DMS 273 (cell line): ENCODE measurements around the gene SRP68.

Source experiments
- DNase-seq: peaks from one replicate; lab custom pipeline; 2025; ENCODE audit not compliant: unreplicated experiment; lab: John Stamatoyannopoulos, UW

SRP68 gene

GRCh38 chr17:76000016-76000754, 72.1 kb downstream of the SRP68 start:
- DNase-seq: peak; percentile 72

- no peak for DNase-seq
Measured at GRCh38 chr17:75998327-75998795, 74.0 kb downstream of the SRP68 start.

DNA sequence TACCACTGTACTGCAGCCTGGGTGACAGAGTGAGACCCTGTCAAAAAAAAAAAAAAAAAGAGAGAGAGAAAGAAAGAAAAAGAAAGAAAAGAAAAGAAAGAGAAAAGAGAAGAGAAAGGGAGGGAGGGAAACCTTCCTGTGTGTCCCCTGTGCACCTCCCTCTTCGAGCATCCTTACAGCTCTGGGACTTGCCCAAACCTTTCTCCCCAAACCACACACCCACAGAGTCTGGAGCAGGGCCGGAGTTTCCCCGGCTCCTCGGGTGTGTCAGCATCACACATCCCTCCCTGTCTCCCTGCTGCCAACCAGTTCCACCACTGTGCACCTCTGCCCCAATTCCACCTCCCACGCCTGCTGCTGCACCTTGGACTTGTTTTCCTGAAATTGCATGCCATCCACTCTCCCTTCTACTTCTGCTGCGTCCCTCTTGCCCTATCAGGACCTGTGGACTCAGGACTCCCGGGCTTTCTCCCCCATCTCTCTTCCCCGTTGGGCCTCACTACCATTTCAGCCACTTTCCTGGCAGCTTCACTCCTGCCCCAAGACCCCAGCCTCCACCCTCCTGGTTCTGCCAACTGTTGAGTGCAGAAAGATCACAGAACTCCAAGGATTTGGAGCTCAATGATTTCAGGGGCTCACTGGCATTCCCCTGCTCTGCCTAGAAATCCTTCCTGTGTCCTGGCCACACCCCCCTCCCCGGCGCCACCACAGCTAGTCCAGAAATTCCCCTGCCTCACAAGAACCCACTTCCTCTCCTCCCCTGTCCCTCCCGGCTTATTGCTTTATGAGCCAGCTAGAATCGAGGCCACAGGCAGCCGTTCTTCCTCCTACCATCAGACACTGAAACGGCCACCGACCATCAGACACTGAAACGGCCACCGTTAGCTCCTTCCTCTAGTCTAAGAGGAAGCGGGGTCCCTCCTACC, 75.4 kb downstream of the SRP68 start:
- DNase-seq: no peak

DNA sequence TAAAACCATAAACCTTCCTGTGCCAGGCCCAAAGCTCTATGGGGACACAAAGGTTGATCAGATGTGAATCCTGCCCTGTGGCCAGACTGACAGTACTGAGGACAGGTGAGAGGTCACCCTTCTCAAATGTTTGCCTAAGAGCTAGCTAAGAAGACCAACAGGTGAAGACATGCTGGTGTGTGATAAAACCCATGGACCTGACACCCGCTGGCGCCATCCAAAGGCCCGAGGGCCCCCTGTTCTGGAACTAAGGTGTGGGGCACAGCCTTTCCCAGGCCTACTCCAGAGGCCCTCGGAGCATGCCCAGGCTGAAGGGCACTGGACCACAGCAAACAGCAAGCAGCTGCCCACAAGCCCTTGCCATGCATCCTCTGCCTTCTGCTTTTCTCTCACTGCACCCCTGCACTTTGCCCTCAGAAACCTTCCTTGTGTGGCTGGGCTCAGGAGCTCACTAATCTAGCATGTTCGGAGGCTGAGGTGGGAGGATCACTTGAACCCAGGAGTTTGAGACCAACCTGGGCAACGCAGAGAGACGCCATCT, 76.9 kb downstream of the SRP68 start:
- DNase-seq: no peak

- no peak for DNase-seq
Measured at GRCh38 chr17:75994802-75995370, 77.4 kb downstream of the SRP68 start.

DNA sequence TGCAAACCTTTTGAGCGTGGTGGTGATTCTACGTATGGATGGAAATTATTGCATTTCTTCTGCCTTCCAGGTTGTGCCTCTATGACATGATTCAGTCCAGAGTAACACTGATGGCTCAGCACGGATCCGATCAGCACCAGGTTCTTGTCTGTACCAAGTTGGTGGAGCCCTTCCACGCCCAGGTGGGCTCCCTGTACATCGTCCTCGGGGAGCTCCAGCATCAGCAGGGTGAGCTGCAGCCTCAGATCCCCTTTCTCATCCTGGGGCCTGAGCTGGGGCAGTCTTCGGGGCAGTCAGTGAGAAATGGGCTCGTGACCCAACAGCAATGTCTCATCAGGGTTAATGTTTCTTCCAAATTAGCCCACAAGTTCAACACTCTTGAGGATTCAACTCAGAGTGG, 80.9 kb downstream of the SRP68 start:
- no peak for DNase-seq
